HK-2 (cell line): ENCODE results near the gene SCN7A.
"Not testable (repeated sequence)": the region's sequence is repeated elsewhere in the genome, so short reads cannot be mapped to it uniquely, and the experiment has no call there.

Experiments
- DNase-seq: peaks from one replicate; pipeline ENCODE4 v3.0.0-alpha.2; 2018; ENCODE audit not compliant: unreplicated experiment

SCN7A gene

GRCh38 chr2:166360426-166360825, 133.6 kb downstream of the SCN7A start:
- DNase-seq, result no peak

- DNase-seq, result not testable (repeated sequence)
These were observed 136.1 kb downstream of the SCN7A start for GRCh38 chr2:166357950-166358321.

DNA sequence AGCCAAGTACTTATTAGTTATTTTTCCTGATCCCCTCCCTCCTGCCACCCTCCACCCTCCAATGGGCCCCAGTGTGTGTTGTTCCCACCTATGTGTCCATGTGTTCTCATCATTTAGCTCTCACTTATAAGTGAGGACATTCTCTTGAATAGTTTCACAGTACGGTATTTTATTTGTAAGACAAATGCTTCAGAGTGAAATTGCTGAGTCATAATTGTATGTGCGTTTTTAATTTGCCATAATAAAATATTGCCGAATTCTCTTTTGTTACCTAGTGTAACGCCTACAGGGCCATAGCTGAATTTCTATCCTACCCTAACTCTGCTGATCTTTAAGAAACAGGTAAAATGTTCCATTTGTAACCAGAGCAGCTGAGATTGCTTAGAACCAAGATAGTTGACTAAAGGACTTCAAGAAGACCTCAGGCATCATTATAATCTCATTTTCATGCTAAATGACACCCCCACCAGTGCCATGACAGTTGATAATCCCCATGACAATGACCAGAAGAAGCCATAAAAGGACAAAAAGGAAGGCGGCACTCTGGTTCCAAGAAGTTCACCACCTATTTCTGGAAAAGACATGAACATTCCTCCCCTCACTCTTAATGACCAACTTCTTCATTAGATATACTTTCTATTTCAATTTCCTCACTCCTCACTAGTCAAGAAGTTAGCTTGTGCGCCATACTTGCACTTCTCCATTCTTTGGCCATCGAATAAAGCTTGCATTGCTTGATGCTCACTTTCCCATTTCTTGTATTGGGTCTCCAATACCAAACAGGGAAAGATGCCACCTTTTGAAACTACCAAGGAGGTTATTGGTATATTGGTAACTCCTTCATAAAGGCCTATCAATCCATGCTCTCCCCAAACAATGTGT, 136.7 kb downstream of the SCN7A start:
- no peak for DNase-seq
